Fibroblast of lung (primary cell): ENCODE measurements around the gene TNRC6A. TPM values are rescaled to one million over a fixed set of nuclear protein-coding genes. Genes with fewer than 3 reads are reported as not detected.
A peak's percentile ranks its signal among the peaks of the same experiment; 100 is the strongest.
"Not testable (repeated sequence)": the region's sequence is repeated elsewhere in the genome, so short reads cannot be mapped to it uniquely, and the experiment has no call there.

Experiments
- DNase-seq, 2 donors: peaks; one replicate each; pipeline versions ENCODE4 v3.0.0 to v3.0.0-alpha.2; 2010; ENCODE audit warnings: low read depth in 2 of 2
- H2AFZ ChIP-seq: 2 replicates; pipeline ENCODE4 v1.5.1; 2012; ENCODE audit warnings: low read length, control low read depth, inconsistent platforms
- H3K27ac ChIP-seq: 2 replicates; pipeline ENCODE4 v1.5.1; 2011; ENCODE audit warnings: low read length, control low read depth; ENCODE audit not compliant: insufficient read depth
- H3K27me3 ChIP-seq: 2 replicates; pipeline ENCODE4 v1.5.1; 2011; ENCODE audit warnings: mild to moderate bottlenecking, low read length; ENCODE audit not compliant: control insufficient read depth, insufficient read depth
- H3K36me3 ChIP-seq: 2 replicates; pipeline ENCODE4 v1.5.1; 2011; ENCODE audit warnings: low read length; ENCODE audit not compliant: control insufficient read depth, insufficient read depth
- H3K4me1 ChIP-seq: 2 replicates; pipeline ENCODE4 v1.5.1; 2011; ENCODE audit warnings: low read length; ENCODE audit not compliant: control insufficient read depth, insufficient read depth; ENCODE audit errors: extremely low read depth
- H3K4me2 ChIP-seq: 2 replicates; pipeline ENCODE4 v1.5.1; 2011; ENCODE audit warnings: low read length, control low read depth; ENCODE audit not compliant: insufficient read depth; ENCODE audit errors: extremely low read depth
- H3K4me3 ChIP-seq, 4 experiments: fragments of 200-600 bp in 1 of 4; sonication (generic) in 1 of 4; replicated peaks in 1 of 4; 2 replicates each; pipeline ENCODE4 v1.5.1; 2011 to 2016; ENCODE audit warnings: low read length in 4 of 4, low read depth in 3 of 4, mild to moderate bottlenecking in 3 of 4, control low read depth in 2 of 4, inconsistent platforms in 1 of 4, mixed read lengths in 1 of 4; ENCODE audit not compliant: insufficient read depth in 1 of 4; ENCODE audit errors: control extremely low read depth in 1 of 4
- H3K79me2 ChIP-seq: 2 replicates; pipeline ENCODE4 v1.5.1; 2012; ENCODE audit warnings: mild to moderate bottlenecking, low read length, inconsistent platforms; ENCODE audit not compliant: control insufficient read depth, insufficient read depth
- H3K9ac ChIP-seq: 2 replicates; pipeline ENCODE4 v1.5.1; 2011; ENCODE audit warnings: mild to moderate bottlenecking, low read length, control low read depth; ENCODE audit not compliant: insufficient read depth
- H3K9me3 ChIP-seq: 2 replicates; pipeline ENCODE4 v1.5.1; 2012; ENCODE audit warnings: low read depth, low read length; ENCODE audit not compliant: control insufficient read depth, insufficient read depth
- H4K20me1 ChIP-seq: 2 replicates; pipeline ENCODE4 v1.5.1; 2011; ENCODE audit warnings: low read length; ENCODE audit not compliant: control insufficient read depth, insufficient read depth; ENCODE audit errors: extremely low read depth
- EZH2 ChIP-seq: IDR thresholded peaks from 2 replicates; pipeline ENCODE4 v1.5.1; 2012; ENCODE audit warnings: low read length, control low read depth, mild to moderate bottlenecking; ENCODE audit errors: missing control alignments
- polyA plus RNA-seq, 2 donors: library from polyadenylated mRNA; depleted of rRNA in 1 of 2; stranded (reverse) in 1 of 2; unstranded in 1 of 2; fragments of >200 nt; gene quantifications; 2 replicates each; pipeline ENCODE4 v1.2.1, GENCODE V29; 2011 to 2012; ENCODE audit warnings: missing spikeins in 1 of 2
- total RNA-seq: library from RNA; depleted of rRNA; stranded (reverse); fragments of >200 nt; gene quantifications from 2 replicates; pipeline ENCODE4 v1.2.1, GENCODE V29; 2014
- TF ChIP-seq, protein P1 (sequence below), 2 donors: IDR thresholded peaks in 1 of 2; conservative IDR thresholded peaks in 1 of 2; 1 replicate in 1 of 2; 2 replicates in 1 of 2; pipeline ENCODE4 v1.5.1; 2011 to 2012; ENCODE audit warnings: low read length in 2 of 2, control low read depth in 1 of 2, inconsistent platforms in 1 of 2, low read depth in 1 of 2, mild to moderate bottlenecking in 1 of 2

Gene TNRC6A
- total and polyA plus RNA-seq, 2 donors (not counting 1 experiment from before 2014, with no cell fraction given) = 49.4 to 51.5 TPM

DNA sequence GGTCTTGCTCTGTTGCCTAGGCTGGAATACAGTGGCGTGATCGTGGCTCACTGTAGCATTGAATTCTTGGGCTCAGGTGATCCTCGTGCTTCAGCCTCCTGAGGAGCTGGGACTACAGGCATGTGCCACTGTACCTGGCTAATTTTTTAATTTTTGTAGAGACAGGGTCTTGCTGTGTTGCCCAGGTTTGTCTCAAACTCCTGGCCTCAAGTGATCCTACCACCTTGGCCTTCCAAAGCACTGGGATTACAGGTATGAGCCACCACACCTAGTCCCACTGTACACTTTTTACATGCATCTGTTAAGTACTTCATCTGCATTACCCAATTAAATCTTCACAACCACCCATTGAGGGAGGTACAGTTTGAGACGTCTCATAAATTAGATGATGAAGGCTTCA is 12.4 kb downstream of the TNRC6A start:
- TF ChIP-seq, protein P1, sequence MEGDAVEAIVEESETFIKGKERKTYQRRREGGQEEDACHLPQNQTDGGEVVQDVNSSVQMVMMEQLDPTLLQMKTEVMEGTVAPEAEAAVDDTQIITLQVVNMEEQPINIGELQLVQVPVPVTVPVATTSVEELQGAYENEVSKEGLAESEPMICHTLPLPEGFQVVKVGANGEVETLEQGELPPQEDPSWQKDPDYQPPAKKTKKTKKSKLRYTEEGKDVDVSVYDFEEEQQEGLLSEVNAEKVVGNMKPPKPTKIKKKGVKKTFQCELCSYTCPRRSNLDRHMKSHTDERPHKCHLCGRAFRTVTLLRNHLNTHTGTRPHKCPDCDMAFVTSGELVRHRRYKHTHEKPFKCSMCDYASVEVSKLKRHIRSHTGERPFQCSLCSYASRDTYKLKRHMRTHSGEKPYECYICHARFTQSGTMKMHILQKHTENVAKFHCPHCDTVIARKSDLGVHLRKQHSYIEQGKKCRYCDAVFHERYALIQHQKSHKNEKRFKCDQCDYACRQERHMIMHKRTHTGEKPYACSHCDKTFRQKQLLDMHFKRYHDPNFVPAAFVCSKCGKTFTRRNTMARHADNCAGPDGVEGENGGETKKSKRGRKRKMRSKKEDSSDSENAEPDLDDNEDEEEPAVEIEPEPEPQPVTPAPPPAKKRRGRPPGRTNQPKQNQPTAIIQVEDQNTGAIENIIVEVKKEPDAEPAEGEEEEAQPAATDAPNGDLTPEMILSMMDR (conservative IDR thresholded peaks at IDR 0.05 in 1 of 2, IDR thresholded peaks at IDR 0.05 in 1 of 2; ENCODE audit: low read depth in 1 of 2, low read length in 2 of 2) = no peak
- no peak for TF ChIP-seq EZH2
- no peak for DNase-seq
- H3K4me2 ChIP-seq = no peak overlapping the region
- no peak overlapping the region for H3K9ac ChIP-seq
- H3K36me3 ChIP-seq = no peaks in the 10 kb centered on the region
- no peaks in the 10 kb centered on the region for H3K27me3 ChIP-seq
- peaks cover 2% of the 10 kb centered on the region for H4K20me1 ChIP-seq
- H2AFZ ChIP-seq = no peak overlapping the region
- H3K4me1 ChIP-seq = peaks cover 5% of the 10 kb centered on the region
- H3K4me3 ChIP-seq = no peak overlapping the region
- no peaks in the 10 kb centered on the region for H3K9me3 ChIP-seq
- H3K79me2 ChIP-seq = peaks cover 94% of the 10 kb centered on the region
- no peak overlapping the region for H3K27ac ChIP-seq

DNA sequence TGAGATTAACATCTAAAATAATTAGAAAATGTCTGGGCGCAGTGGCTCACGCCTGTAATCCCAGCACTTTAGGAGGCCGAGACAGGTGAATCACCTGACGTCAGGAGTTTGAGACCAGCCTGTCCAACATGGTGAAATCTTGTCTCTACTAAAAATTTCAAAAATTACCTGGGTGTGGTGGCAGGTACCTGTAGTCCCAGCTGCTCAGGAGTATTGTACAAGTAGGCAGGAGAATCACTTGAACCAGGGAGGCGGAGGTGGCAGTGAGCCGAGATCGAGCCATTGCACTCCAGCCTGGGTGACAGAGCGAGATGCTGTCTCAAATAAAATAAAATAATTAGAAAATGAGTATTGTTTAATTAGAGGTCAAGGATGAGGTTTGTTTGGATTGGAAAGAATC is 13.2 kb downstream of the TNRC6A start:
- not testable (repeated sequence) for H3K9ac ChIP-seq, H3K9me3 ChIP-seq, DNase-seq, H2AFZ ChIP-seq, H3K27me3 ChIP-seq, H3K4me3 ChIP-seq, H3K4me2 ChIP-seq, H3K27ac ChIP-seq, H3K36me3 ChIP-seq, H4K20me1 ChIP-seq
- H3K79me2 ChIP-seq = peaks cover 100% of the 10 kb centered on the region
- peaks cover 11% of the 10 kb centered on the region for H3K4me1 ChIP-seq

DNA sequence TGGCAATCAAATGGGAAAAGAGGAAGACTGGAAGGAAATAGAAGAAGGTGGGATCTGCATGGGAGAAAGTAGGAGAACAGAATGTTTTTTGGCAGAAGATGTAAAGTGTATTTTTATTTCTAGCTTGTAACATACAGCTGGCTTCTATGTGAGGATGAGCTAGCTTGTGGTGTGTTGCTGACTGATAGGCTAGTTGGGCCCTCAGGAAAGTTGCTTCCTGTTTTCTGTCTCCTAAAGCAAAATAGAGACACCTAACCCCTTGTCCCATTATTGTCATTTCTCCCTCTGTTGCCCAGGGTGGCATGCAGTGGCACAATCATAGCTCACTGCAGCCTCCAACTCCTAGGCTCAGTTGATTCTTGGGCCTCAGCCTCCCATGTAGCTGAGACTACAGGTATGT is 15.9 kb downstream of the TNRC6A start:
- no peak for DNase-seq
- Histone ChIP-seq H3K4me1 (peaks cover 21% of the 10 kb centered on the region), H3K4me3 (no peak overlapping the region), H3K4me2 (no peak overlapping the region), H3K79me2 (peaks cover 99% of the 10 kb centered on the region), H3K27me3 (no peaks in the 10 kb centered on the region), H3K9me3 (no peaks in the 10 kb centered on the region), H3K36me3 (no peaks in the 10 kb centered on the region), H3K9ac (no peak overlapping the region), H4K20me1 (peaks cover 2% of the 10 kb centered on the region), H3K27ac (peak overlapping the region; percentile 18), H2AFZ (no peak overlapping the region)
- TF ChIP-seq EZH2 = no peak
- TF ChIP-seq, protein P1 (conservative IDR thresholded peaks at IDR 0.05 in 1 of 2, IDR thresholded peaks at IDR 0.05 in 1 of 2; ENCODE audit: low read depth in 1 of 2, low read length in 2 of 2) = no peak
